Calu3 (cell line): ENCODE results near the gene PRKN. TPM values are rescaled to one million over a fixed set of nuclear protein-coding genes. Genes with fewer than 3 reads are reported as not detected.
A peak's percentile ranks its signal among the peaks of the same experiment; 100 is the strongest.

ENCODE experiments used
- BruUV-seq: library from RNA; stranded (reverse); fragments of 400-500 nt; replicated peaks from 2 replicates; lab custom pipeline; 2021; lab: Mats Ljungman, UMichigan
- CTCF ChIA-PET: fragments of 300-600 bp; sonication (Branson Sonifier 250); formaldehyde crosslinking; loops from one replicate; lab custom pipeline; 2022; ENCODE audit warnings: antibody characterized with exemption; lab: Charles Lee
- DNase-seq: peaks from one replicate; pipeline ENCODE4 v3.0.0; 2022
- H3K27ac Mint-ChIP-seq: one replicate; pipeline ENCODE4 v1.8.0; 2022; ENCODE audit warnings: mixed read lengths; ENCODE audit not compliant: unreplicated experiment
- H3K27me3 Mint-ChIP-seq: one replicate; pipeline ENCODE4 v1.8.0; 2022; ENCODE audit warnings: mixed read lengths; ENCODE audit not compliant: unreplicated experiment
- H3K36me3 Mint-ChIP-seq: one replicate; pipeline ENCODE4 v1.8.0; 2022; ENCODE audit warnings: mild to moderate bottlenecking, moderate library complexity, mixed read lengths; ENCODE audit not compliant: insufficient read depth, unreplicated experiment
- H3K4me1 Mint-ChIP-seq: one replicate; pipeline ENCODE4 v1.8.0; 2022; ENCODE audit warnings: mild to moderate bottlenecking, low read depth, mixed read lengths; ENCODE audit not compliant: unreplicated experiment
- H3K4me3 Mint-ChIP-seq: one replicate; pipeline ENCODE4 v1.8.0; 2022; ENCODE audit warnings: mild to moderate bottlenecking, low read depth, moderate library complexity, mixed read lengths; ENCODE audit not compliant: unreplicated experiment
- H3K9me3 Mint-ChIP-seq: one replicate; pipeline ENCODE4 v1.8.0; 2022; ENCODE audit warnings: low read depth, mixed read lengths; ENCODE audit not compliant: unreplicated experiment
- intact Hi-C: fragments of 100-400 bp; cut with micrococcal nuclease; formaldehyde crosslinking; loops from one replicate; pipeline ENCODE4 v1.10.0; 2022; ENCODE audit not compliant: unreplicated experiment
- total RNA-seq: library from RNA; stranded (reverse); gene quantifications from 2 replicates; pipeline ENCODE4 v1.2.3, GENCODE V29; 2022
- TF ChIP-seq, protein P1 (sequence below): fragments of 200-600 bp; IDR thresholded peaks from one replicate; pipeline ENCODE4 v1.8.0; 2022; ENCODE audit warnings: antibody characterized with exemption; ENCODE audit not compliant: unreplicated experiment

PRKN gene
- total RNA-seq, 1 experiment from 2014 or later: 3.8 TPM

DNA sequence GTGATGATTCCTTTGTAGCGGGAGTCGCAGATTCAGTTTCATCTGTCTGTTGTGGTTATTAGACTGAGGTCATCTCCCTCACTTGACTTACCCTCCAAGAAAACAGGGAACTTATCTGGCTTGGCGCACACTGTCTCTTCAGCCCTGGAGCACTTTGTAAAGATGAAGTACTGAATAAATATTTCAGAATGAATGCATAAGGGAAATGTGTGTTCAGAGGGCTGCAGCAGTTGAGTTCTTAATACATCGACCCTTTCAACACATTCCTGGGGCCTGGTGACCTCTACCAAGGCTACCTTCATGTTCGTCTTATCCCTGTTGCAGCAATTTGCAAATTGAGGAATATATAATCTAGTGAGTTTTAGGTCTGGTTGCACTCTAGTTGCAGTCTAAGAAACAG, 801.2 kb downstream of the PRKN start:
- no peak for DNase-seq
- CTCF ChIA-PET: no interaction called here
- Mint-ChIP-seq H3K27me3 (no peaks in the 10 kb centered on the region), H3K36me3 (no peaks in the 10 kb centered on the region), H3K4me3 (no peak overlapping the region), H3K4me1 (peaks cover 46% of the 10 kb centered on the region), H3K9me3 (no peaks in the 10 kb centered on the region), H3K27ac (no peak overlapping the region)
- no TSS peak for BruUV-seq
- intact Hi-C loops: loop anchor here (5.0 to 10.0 kb wide), 4 partner anchors 174 to 808 kb away; no protein-coding TSS in a partner anchor
- TF ChIP-seq, protein P1, sequence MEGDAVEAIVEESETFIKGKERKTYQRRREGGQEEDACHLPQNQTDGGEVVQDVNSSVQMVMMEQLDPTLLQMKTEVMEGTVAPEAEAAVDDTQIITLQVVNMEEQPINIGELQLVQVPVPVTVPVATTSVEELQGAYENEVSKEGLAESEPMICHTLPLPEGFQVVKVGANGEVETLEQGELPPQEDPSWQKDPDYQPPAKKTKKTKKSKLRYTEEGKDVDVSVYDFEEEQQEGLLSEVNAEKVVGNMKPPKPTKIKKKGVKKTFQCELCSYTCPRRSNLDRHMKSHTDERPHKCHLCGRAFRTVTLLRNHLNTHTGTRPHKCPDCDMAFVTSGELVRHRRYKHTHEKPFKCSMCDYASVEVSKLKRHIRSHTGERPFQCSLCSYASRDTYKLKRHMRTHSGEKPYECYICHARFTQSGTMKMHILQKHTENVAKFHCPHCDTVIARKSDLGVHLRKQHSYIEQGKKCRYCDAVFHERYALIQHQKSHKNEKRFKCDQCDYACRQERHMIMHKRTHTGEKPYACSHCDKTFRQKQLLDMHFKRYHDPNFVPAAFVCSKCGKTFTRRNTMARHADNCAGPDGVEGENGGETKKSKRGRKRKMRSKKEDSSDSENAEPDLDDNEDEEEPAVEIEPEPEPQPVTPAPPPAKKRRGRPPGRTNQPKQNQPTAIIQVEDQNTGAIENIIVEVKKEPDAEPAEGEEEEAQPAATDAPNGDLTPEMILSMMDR: no peak

DNA sequence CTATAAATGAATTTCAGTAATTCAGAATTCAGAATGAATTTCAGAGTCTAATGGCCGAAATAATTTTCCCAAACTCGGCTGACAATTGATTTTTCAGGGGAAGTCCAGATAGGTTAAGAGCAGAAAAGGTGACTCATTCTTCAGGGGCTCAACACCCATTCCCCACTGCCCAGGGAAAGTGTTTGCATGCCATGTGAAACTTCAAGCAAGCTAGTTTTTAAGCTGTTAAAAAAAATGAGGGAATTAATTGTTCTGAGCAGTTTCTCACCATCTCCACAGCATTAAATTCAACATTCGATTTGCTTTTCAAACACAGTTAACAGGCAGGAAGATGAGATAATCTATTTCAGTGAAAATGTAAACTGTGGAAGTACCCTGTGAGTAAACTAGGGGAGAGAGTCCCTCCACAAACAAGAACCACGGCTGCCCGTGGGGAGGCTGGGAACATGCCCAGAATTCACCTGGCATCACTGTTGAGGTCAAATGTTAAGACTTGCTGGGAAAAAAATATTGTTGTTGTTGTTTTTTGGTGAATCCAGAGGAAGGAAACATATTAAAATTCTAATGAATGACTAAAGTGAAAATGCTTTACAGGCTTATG, 803.0 kb downstream of the PRKN start:
- TF ChIP-seq, protein P1: no peak
- no peaks in the 10 kb centered on the region for H3K36me3 Mint-ChIP-seq
- peak; percentile 31 for DNase-seq
- no peaks in the 10 kb centered on the region for H3K27me3 Mint-ChIP-seq
- BruUV-seq: no TSS peak
- H3K27ac Mint-ChIP-seq: peak overlapping the region; percentile 80
- no peak overlapping the region for H3K4me3 Mint-ChIP-seq
- intact Hi-C loops: loop anchor here (5.0 to 10.0 kb wide), 6 partner anchors 87 to 810 kb away; no protein-coding TSS in a partner anchor
- H3K9me3 Mint-ChIP-seq: no peaks in the 10 kb centered on the region
- CTCF ChIA-PET: interaction anchor here (1.0 kb wide), 1 partner anchor 176 kb away, joined by 3 read pairs; no protein-coding TSS in a partner anchor
- peaks cover 46% of the 10 kb centered on the region for H3K4me1 Mint-ChIP-seq

DNA sequence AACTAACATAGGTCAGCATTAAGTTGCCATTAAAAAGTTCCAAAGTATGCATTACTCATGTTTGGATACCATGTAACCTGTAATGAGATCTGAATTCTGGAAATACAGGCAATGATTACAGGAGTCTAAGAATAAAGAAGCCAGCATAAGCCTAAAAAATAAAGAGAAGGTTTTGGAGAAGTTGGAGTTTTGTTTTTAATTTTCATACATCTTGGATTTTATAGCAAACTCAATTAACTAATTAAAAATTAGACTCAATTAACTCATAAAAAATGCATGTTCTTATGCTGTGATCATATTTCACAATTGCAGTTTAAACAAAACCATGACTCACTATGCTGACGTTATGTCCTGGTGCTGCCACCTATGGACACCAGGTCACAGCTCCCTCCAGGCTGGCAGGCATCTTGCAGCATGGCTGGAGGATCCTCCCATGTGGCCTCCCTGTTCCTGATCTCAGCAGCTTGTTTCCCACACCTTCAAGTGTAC, 804.9 kb downstream of the PRKN start:
- Mint-ChIP-seq H3K27ac (peak overlapping the region; percentile 80), H3K4me1 (peaks cover 41% of the 10 kb centered on the region), H3K9me3 (no peaks in the 10 kb centered on the region), H3K4me3 (no peak overlapping the region), H3K27me3 (no peaks in the 10 kb centered on the region), H3K36me3 (no peaks in the 10 kb centered on the region)
- CTCF ChIA-PET: no interaction called here
- no TSS peak for BruUV-seq
- intact Hi-C loops: loop anchor here (5.0 to 10.0 kb wide), 5 partner anchors 85 to 812 kb away; no protein-coding TSS in a partner anchor
- DNase-seq: peak; percentile 79
- TF ChIP-seq, protein P1: peak; percentile 36

DNA sequence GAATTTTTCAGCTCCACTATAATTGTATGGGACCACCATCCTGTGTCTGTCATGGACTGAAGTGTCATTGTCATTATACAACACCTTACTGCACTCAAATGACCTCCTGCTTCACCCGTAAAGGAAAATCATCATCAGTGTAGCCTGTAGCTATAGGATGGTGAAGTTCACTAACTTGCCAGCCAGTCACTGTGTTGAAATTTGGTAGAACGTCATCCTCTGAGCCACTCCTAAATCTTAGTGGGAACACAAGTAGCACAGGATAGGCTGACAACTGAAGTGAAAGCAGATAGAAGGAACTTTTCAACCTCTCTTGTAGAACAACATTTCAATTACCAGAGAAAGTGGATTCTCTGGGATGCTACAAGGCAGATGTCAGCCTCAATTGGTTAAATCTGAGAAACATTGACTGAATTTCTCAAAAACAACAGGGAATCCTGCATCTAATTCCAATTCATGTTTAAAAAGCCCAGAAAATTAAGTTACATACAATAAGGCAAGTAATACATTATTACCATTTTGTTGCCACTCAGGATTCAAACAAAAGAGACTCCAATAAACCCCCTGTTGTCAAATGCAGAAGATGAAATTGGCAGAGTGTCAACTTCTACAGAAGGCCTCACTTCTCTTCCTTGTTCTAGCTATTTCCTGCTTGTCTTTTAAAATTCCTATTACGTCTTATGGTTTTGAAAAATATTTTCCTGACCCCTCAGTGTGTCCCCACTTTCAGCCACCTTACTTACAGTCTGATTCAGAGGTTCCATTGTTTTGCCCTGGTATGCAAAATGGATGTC, 805.8 kb downstream of the PRKN start:
- intact Hi-C loops: loop anchor here (5.0 to 10.0 kb wide), 5 partner anchors 84 to 813 kb away; no protein-coding TSS in a partner anchor
- Mint-ChIP-seq H3K4me1 (peaks cover 40% of the 10 kb centered on the region), H3K9me3 (no peaks in the 10 kb centered on the region), H3K4me3 (no peak overlapping the region), H3K27me3 (no peaks in the 10 kb centered on the region), H3K27ac (peak overlapping the region; percentile 80), H3K36me3 (no peaks in the 10 kb centered on the region)
- CTCF ChIA-PET: no interaction called here
- no peak for DNase-seq
- TF ChIP-seq, protein P1: no peak
- no TSS peak for BruUV-seq
